Glomerular endothelial cell (primary cell): ENCODE data around the gene CRTC3. TPM values are rescaled to one million over a fixed set of nuclear protein-coding genes. Genes with fewer than 3 reads are reported as not detected.
"Not testable (repeated sequence)": the region's sequence is repeated elsewhere in the genome, so short reads cannot be mapped to it uniquely, and the experiment has no call there.

Experiments
- DNase-seq: peaks from one replicate; pipeline ENCODE4 v3.0.0-alpha.2; 2011; ENCODE audit warnings: low read depth, low spot score; ENCODE audit errors: extremely low read depth
- total RNA-seq: library from RNA; depleted of rRNA; stranded (reverse); fragments of >200 nt; gene quantifications from 2 replicates; pipeline ENCODE4 v1.2.3, GENCODE V29; 2015

CRTC3 gene
- total RNA-seq, 1 donor from 2014 or later: 22.9 TPM

DNA sequence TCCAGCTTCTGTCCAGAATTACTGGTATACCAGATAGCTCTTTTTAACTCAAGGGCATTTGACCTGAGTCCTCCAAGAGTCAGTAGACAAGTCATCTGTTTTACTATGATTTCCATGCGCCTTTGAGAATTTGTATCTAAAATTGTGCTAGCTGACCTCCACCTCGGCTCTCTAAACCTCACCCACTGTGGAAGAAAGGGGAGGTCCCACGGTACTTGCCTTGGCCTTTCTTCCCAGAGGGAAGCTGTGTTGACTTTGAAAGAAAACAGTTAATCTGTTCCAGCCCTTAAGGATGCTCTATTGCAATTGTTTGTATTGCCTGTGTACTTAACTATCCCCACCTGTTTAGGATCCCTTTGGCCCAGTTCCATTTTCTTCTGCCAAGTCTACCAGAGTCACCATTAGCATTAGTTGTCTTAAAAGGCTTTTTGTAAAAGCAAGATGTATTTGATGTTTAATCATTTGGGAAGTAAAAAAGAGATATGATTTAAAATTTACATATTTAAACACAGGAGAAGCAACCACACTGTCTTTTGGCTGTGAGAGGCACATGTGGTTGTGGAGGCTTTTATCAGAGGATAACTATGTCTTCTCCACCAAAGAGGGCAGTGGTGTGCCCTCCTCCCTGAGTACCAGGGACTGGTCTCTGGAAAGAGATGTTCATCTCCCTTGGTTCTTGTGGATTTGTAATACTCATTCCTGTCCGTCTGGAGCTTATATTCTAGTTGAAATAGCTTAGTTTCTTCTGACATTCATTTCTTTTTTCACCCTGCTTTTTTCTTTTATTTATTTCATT is 88.8 kb downstream of the CRTC3 start:
- no peak for DNase-seq

DNA sequence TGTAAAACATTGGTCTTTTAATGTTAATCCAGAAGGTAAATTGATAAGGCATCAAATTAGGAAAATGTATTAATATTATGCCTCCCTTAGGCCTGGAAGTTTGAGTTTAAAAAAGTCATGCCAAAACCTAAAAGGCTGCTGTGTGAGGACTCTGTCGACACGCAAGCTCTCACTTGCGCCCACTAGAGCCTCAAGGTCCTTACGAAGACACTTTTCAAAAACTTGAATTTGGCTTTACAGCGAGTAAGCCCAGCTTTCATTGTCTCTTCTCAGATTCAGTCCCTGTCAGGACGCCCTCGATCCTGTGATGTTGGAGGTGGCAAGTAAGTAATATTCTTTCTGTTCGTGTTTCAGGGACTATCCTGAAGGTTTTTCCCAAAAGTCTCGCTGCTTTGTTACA is 89.7 kb downstream of the CRTC3 start:
- no peak for DNase-seq

DNA sequence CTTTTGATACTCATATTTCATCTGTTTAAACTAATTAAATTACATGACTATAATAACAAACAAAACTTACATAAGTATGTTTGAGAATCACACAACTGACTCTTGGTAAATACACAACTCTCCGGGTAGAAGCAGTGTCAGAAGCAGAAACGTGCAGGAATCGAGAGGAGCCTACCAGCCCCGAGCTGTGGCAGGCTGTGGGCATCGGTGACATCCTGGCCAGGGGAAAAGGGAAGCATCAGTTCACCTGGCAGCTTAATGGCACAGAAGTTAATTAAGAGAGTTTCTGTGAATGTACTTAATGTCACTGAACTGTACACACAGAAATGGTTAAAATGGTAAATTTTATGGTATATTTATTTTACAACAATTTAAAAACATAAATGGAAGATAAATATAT is 90.2 kb downstream of the CRTC3 start:
- DNase-seq: no peak

DNA sequence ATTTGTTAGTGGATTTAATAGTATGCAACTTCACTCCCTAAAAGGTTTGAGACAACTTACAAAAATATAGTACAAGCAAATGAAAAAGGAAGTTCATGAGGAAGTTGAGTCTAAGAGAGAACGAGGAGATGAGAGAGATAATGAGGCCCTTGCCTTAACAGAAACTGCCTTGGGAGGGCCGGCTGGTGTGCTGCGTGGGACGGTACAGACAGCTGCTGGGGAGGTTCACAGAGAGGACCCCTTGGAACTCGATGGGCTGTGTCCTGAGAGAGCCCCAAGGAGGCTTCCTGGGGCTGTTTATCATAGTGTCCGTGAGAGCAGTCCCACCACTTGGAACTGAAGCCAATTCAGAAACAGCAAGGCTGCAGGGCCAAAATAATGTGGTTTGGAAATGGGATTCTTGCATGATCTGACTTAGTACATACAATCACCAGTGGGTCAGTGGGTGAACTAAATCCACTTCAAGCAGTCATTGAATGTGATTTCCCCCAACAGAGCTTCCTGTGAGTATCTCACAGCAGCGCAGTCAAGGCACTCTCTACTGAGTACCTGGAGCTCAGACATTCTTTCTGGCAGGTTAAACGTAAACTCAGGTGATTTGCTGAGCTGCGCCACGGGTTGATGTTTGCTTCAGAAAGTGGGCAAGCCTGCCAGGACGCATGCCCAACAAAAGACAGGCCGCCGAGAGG is 90.8 kb downstream of the CRTC3 start:
- no peak for DNase-seq

DNA sequence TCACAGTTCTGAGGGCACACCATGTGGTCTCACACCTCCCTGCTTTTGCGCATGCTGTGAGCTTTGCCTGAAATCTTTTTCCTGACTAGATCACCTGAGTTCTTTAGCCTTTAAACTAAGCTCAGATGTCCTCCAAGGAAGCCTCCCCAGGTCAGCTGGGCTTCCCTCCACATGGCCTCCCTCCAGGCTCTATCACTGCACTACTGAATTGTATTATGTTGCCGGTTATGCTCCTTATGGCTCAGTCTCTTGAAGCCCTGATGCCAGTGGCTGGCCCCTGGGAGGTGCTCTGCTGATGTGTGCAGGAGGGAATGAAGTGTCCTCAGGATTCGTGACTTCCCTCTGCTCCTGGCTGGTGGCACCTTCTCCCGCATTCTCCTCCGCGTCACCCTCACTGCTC is 94.1 kb downstream of the CRTC3 start:
- no peak for DNase-seq

DNA sequence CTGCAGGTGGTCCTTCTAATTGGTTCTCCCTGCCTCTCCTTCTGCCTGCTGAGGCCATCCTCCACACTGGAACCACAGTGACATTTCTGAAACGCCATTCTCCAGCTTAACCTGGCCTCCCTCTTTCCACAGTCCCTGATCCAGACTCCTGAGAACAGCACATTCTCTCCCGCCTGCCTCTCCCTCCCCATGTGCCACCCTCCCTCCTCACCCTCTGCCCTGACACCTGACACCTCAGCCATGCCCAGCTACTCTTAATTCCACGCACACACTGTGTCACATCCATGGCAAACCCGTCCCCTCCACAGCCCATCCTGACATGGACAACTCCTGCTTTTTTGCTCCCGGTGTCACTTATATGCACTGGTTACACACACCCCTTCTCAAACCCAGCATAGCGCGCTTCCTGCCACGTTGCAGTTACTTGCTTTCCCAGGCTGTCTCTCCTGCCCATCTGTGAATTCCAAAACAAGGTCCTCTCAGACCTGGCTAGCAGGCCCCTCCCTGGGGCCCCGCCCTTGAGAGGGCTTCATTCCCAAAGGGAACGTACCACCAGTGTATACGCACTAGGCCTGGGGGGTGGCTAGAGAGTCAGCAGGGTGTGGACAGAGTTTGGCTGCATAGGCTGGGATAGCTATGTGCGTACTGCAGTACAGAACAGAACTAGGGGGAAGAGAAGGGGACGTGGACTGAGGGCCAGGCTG is 94.7 kb downstream of the CRTC3 start:
- no peak for DNase-seq

GRCh38 chr15:90625037-90625436 is 95.3 kb downstream of the CRTC3 start:
- DNase-seq: no peak

GRCh38 chr15:90629217-90629616 is 99.5 kb downstream of the CRTC3 start:
- DNase-seq: no peak

DNA sequence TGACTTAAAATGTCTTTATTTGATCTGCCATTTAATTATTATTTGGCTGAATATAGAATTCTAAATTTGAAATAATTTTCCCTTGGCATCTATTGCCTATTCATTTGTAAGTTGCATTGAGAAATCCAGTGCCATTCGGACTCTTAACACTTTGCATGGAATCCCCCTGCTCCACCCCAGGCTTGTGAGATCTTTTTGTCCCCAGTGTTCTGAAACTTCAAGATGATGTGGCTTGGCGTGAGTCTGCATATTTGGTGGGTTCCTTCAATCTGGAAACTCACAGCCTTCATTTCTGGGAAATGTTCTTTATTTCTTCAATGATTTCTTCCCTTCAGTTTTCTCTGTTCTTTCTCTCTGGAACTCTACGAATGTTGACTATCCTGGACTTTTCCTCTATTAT is 103.6 kb downstream of the CRTC3 start:
- DNase-seq: no peak

DNA sequence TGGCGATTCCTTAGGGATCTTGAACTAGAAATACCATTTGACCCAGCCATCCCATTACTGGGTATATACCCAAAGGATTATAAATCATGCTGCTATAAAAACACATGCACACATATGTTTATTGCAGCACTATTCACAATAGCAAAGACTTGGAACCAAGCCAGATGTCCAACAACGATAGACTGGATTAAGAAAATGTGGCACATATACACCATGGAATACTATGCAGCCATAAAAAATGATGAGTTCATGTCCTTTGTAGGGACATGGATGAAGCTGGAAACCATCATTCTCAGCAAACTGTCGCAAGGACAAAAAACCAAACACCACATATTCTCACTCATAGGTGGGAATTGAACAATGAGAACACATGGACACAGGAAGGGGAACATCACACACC is 107.3 kb downstream of the CRTC3 start:
- DNase-seq: not testable (repeated sequence)

- no peak for DNase-seq
Measured at GRCh38 chr15:90637693-90638092, 108.0 kb downstream of the CRTC3 start.

DNA sequence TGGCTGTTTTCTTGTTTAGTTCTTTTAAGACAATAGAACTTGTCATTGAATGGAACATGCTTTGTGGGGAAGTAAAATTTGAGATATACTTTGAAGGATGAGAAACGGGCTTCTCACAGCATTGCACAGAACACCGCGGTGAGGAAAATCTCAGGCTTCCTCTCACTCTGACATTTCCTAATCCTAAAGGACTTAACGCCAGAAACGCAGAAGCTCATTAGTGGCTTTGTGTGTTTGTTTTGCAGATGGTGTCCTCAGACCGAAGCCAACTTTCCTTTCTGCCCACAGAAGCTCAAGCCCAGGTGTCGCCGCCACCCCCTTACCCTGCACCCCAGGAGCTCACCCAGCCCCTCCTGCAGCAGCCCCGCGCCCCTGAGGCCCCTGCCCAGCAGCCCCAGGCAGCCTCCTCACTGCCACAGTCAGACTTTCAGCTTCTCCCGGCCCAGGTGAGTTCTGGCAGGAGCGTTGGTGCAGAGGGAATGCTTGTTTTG is 108.5 kb downstream of the CRTC3 start:
- DNase-seq: no peak

DNA sequence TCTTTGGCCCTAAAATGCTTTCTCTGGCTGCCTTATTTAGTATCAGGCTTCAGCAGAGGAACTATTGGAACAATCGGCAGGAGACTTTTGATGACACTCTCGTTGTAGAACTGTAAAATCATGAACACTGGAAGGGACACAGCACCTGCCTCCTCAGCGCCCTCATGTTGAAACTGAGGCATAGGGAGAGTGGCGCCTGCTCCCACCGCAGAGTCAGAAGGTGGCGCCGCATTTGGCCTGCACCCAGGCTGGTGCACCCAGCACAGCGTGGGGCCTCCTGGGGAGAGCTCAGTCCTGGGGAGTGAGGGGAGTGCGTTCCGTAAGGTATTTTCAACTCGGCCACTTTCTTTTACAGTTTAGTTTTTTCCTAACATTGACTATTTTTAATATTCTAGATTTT is 109.2 kb downstream of the CRTC3 start:
- DNase-seq: no peak

GRCh38 chr15:90640862-90641261 is 111.1 kb downstream of the CRTC3 start:
- no peak for DNase-seq

DNA sequence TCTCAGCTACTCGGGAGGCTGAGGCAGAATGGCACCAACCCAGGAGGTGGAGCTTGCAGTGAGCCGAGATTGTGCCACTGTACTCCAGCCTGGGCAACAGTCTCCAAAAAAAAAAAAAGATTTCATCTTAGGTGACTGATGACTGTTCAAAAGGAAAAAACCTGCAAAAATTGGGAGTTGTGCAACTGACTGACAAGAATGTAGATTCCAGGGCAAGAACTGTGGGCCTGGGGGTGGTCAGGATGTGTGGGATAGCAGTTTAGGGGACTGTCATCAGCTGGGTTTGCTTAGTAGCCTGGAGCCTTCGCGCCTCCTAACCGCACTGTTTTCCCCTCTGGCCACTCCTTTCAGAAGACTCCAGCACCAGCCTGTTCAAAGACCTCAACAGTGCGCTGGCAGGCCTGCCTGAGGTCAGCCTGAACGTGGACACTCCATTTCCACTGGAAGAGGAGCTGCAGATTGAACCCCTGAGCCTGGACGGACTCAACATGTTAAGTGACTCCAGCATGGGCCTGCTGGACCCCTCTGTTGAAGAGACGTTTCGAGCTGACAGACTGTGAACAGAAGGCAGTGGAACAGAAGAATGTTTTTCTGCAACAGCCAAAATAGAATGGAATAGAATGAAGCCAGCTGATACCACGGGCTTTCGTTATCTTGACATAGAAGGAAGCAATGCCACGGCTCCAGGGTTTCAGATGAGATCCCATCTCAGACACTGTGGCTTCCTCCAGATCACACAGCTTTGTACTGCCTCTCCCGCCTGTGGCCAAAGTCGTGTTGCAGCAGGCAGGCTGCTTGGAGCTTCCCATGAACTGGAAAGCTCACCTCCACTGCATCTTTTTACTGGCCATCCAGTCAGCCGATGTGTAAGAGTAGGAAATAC is 112.1 kb downstream of the CRTC3 start:
- DNase-seq: no peak

DNA sequence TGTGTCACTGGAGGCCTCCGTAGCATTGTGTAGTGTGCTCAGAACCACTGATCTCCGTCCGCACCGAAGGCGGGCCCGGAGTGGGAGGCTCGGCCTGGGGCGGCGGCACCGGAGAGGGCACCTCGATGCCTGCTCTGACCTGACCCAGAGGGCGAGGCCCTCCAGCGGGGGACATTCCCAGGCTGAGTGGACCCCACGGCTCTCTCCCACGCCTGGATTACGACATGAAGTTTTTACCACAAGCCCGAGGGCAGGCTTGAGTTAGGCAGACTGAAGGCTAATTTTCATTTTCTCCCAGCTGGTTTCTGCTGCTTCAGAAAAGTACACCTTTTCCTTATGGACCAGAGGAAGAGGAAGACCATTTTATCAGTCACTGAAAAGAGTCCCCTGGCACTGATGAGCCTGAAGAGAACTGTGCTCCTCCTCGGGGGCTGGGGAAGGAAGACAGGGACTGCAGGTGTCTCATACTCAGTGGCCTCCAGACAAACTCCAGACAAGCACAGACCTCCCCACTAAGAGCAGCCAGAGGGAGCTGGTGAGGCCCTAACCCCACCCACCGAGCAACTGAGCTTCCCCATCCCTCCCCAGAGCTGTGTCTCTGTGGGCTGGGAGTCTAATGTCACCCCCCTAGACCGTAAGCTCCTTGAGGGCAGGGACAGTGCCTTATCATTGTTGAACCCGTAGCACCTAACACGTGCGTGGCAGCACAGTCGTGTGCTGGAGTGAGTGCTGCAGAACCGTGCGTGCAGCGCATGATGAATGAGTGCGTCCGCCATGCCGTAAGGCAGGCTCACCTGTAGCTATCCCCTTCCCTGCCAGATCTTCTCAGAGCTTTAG is 113.0 kb downstream of the CRTC3 start:
- DNase-seq: no peak

DNA sequence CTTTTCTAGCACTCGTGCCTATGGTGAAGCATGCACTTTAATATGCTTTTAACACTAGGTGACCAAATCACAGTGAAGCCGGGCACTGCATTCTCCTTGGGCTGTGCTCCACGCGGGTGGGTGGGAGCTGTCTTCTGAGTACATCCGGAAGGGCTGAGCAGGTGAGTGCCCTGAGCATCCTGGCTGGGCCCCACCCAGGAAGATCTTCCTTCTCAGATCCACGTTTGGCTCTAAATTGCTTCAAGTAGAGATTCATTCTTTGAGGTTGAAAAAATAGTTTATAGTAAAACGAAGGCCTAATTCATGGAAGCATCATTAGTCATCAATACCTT is 113.5 kb downstream of the CRTC3 start:
- DNase-seq: no peak

GRCh38 chr15:90644526-90644925 is 114.8 kb downstream of the CRTC3 start:
- DNase-seq: no peak

GRCh38 chr15:90644952-90645725 is 115.4 kb downstream of the CRTC3 start:
- no peak for DNase-seq
